ES-I3 (cell line): ENCODE data around the gene COL9A1.

Source experiments
- H3K36me3 ChIP-seq: 2 replicates; pipeline ENCODE4 v1.6.1; 2013; ENCODE audit warnings: mild to moderate bottlenecking, low read length, control low read depth, moderate library complexity; ENCODE audit not compliant: insufficient read depth
- H3K4me1 ChIP-seq: 2 replicates; pipeline ENCODE4 v1.6.1; 2013; ENCODE audit warnings: mild to moderate bottlenecking, control low read depth, low read length; ENCODE audit not compliant: insufficient read depth
- H3K9ac ChIP-seq: 2 replicates; pipeline ENCODE4 v1.6.1; 2013; ENCODE audit warnings: low read depth, mild to moderate bottlenecking, low read length, moderate library complexity
- H3K9me3 ChIP-seq: 2 replicates; pipeline ENCODE4 v1.6.1; 2013; ENCODE audit warnings: mild to moderate bottlenecking, low read length, moderate library complexity; ENCODE audit not compliant: control insufficient read depth, insufficient read depth

The COL9A1 gene

GRCh38 chr6:70188202-70188601, 114.7 kb downstream of the COL9A1 start:
- Histone ChIP-seq H3K9ac (no peak overlapping the region), H3K36me3 (no peaks in the 10 kb centered on the region), H3K4me1 (no peaks in the 10 kb centered on the region), H3K9me3 (no peaks in the 10 kb centered on the region)

GRCh38 chr6:70186461-70186860, 116.4 kb downstream of the COL9A1 start:
- no peak overlapping the region for H3K9ac ChIP-seq
- H3K9me3 ChIP-seq, result no peaks in the 10 kb centered on the region
- H3K36me3 ChIP-seq, result no peaks in the 10 kb centered on the region
- no peaks in the 10 kb centered on the region for H3K4me1 ChIP-seq

DNA sequence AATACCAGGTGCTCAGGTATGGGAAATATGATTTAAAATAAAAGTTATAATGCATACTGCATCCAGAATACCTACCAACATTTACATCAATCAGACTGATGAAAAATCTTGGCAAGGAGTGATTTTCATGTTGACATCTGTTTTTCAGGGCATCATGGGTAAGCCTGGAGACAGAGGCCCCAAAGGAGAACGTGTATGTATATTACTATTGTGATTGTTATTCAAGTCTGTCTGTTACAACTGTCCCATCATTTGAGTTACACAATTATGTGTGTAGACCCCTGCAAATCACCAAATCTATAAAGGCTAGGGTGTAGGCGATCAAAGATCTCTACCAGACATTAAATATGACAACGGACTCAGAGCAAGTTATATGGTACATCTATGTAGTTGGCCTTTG, 118.2 kb downstream of the COL9A1 start:
- H3K9me3 ChIP-seq, result no peaks in the 10 kb centered on the region
- H3K9ac ChIP-seq, result no peak overlapping the region
- no peaks in the 10 kb centered on the region for H3K36me3 ChIP-seq
- H3K4me1 ChIP-seq, result no peaks in the 10 kb centered on the region

GRCh38 chr6:70183538-70183937, 119.3 kb downstream of the COL9A1 start:
- H3K9ac ChIP-seq, result no peak overlapping the region
- no peaks in the 10 kb centered on the region for H3K36me3 ChIP-seq
- no peaks in the 10 kb centered on the region for H3K9me3 ChIP-seq
- no peaks in the 10 kb centered on the region for H3K4me1 ChIP-seq

- Histone ChIP-seq H3K4me1 (no peaks in the 10 kb centered on the region), H3K9ac (no peak overlapping the region), H3K36me3 (no peaks in the 10 kb centered on the region), H3K9me3 (no peaks in the 10 kb centered on the region)
Measured at GRCh38 chr6:70180901-70181599, 121.8 kb downstream of the COL9A1 start.

GRCh38 chr6:70180183-70180900, 122.5 kb downstream of the COL9A1 start:
- Histone ChIP-seq H3K9me3 (no peaks in the 10 kb centered on the region), H3K9ac (no peak overlapping the region), H3K4me1 (no peaks in the 10 kb centered on the region), H3K36me3 (no peaks in the 10 kb centered on the region)

DNA sequence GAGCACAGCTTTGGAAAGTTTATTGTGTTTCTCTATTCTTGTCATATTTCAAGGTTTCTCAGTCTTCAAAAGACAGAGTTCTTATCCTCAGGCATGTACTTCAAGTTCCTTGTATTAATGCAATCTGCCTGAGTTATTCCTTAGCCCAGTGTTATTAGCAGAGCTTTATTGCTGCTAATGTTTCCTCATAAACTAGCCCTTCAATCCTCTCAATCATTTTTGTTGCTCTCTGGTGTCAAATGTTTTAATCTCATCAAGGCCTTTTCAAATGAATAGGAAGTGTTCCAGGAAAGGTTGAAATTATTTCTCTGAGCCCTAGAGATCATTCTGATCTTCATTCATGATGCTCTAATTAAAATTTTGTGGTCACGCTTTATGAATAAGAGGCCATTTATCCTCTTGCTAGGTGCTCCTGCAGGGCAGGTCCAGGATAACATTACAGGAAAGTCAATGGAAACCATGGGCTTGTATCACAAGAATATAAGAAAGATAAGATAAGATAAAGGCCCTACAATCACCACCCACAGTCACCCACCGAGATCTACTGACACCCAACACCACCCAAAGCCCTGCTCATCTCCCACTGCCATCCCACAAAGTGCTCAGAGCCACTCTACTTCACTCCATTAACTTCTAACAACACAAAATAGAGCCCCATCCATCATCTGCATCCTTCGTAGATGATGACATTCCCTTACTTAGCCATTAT, 125.9 kb downstream of the COL9A1 start:
- Histone ChIP-seq H3K9me3 (no peaks in the 10 kb centered on the region), H3K4me1 (no peaks in the 10 kb centered on the region), H3K9ac (no peak overlapping the region), H3K36me3 (no peaks in the 10 kb centered on the region)

DNA sequence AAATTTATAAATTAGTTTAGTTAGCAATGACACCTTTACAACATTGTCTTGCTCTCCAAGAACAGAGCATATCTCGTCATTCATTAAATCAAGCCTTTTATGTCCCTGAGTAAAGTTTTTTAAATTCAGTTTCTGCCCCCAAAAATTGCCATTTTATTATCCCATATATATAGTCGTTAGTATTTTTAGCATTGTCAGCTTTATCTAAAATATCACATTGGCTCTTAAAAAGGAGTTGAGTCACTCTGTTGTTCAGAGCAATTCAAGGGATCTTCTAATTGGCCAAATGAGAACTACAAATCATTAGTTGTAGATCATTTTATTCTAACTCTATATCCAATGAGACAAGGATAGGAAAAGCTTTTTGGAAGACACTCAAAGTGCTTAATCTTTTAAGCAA, 127.1 kb downstream of the COL9A1 start:
- Histone ChIP-seq H3K4me1 (no peaks in the 10 kb centered on the region), H3K9ac (no peak overlapping the region), H3K9me3 (no peaks in the 10 kb centered on the region), H3K36me3 (no peaks in the 10 kb centered on the region)

- Histone ChIP-seq H3K9ac (no peak overlapping the region), H3K4me1 (no peaks in the 10 kb centered on the region), H3K36me3 (no peaks in the 10 kb centered on the region), H3K9me3 (no peaks in the 10 kb centered on the region)
Measured at GRCh38 chr6:70172252-70172651, 130.6 kb downstream of the COL9A1 start.

- no peaks in the 10 kb centered on the region for H3K36me3 ChIP-seq
- H3K9ac ChIP-seq, result no peak overlapping the region
- peaks cover under 1% of the 10 kb centered on the region; the same call in 1 of the 2 replicates for H3K4me1 ChIP-seq
- no peaks in the 10 kb centered on the region for H3K9me3 ChIP-seq
Measured at GRCh38 chr6:70171236-70171635, 131.6 kb downstream of the COL9A1 start.

DNA sequence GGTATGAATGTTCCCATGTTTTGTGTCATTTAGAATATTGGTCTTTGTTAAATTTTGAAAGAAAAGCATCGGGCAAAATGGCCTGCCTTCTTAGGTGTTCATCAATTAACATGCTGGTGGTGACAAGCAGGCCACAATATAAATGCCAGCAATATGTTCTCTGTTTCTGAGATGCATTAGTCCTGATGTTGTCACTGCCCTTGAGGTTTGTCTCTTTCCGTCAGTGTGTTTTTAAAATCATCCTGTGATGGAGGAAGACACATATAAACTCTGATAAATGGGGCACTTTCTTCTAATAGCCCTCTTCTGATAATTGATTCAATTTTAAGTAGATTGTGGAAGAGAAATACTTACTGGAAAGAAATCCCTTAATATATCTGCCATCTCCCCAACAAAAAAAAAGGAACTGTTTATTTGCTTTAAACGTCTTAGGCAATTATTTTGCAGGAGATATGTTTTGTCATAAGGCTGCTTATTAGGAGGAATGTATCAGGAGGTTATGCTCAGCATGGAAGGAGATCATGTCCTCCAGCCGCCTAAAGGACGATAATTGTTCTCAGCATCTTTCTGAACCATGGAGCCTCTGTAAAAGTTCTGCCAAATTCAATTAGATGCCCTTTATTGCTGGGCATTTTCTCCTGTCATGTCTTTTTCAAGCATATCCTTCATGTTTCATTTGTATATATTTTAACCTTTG, 134.1 kb downstream of the COL9A1 start:
- Histone ChIP-seq H3K9me3 (no peaks in the 10 kb centered on the region), H3K9ac (no peak overlapping the region), H3K36me3 (no peaks in the 10 kb centered on the region), H3K4me1 (peaks cover 4% of the 10 kb centered on the region; the same call in 1 of the 2 replicates)
